GM19455 (cell line): Measurements from ENCODE around the gene MTX1.
"Not testable (repeated sequence)": the region's sequence is repeated elsewhere in the genome, so short reads cannot be mapped to it uniquely, and the experiment has no call there.

Experiments used
- ATAC-seq: cut with Tn5 transposase; IDR thresholded peaks from one replicate; pipeline ENCODE4 v1.9.1; 2021; ENCODE audit not compliant: unreplicated experiment

The MTX1 gene

GRCh38 chr1:155231302-155231701 lies 22.8 kb downstream of the MTX1 start:
- ATAC-seq, result not testable (repeated sequence)

DNA sequence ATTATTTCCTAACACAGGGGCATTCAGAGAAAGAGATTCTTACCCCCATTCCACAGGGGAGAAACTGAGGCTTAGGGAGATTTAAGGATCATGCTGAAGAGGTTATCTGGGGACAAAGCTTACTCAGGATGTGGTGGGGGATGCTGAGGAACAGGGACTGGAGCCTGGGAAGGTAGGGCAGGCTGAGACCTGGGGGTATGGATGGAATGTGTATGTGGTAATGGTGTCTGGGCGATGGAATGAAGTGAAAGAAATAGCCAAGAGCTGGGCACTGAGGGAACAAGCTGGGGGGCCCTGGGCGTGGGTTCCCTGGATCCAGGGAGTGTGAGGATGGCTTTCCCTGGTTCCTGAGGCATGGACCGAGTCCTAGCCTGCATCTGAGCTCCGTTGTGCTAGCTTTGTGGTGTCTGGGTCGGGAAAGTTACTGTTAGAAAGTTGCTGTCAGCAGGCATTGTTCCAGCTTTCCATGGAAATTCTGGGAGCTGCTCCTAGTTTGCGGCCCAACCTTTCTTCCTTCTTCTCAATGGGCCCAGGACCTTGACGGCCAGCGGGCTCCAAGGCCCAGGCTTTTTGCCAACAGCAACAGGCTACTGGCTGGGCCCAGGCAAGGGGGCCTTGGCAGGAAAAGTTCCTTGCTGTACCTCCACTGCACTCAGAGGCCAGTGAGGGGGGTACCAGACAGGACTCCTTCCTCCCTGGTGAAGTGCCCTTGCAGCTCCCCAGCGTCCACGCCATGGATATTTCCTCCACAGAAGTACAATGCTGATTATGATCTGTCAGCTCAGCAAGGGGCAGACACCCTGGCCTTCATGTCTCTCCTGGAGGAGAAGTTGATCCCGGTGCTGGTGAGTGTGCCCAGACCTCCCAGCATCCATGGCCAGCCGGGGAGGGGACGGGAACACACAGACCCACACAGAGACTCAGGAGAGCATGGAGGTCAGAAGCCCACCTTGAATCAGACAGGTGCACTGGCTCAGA lies 23.8 kb downstream of the MTX1 start:
- not testable (repeated sequence) for ATAC-seq

GRCh38 chr1:155233502-155233901 lies 25.0 kb downstream of the MTX1 start:
- ATAC-seq, result not testable (repeated sequence)

DNA sequence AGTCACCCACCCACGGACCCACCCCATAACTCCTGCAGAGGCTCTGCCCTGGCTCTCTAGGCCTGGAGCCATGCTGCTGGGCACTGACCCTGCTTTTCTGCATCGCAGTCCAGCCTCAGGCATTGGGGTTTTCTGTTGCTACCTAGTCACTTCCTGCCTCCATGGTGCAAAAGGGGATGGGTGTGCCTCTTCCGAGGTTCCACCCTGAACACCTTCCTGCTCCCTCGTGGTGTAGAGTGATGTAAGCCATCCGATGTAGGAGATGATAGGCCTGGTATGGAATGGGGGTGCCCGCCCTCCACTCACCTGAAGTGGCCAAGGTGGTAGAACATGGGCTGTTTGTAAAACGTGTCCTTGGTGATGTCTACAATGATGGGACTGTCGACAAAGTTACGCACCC lies 26.9 kb downstream of the MTX1 start:
- not testable (repeated sequence) for ATAC-seq

DNA sequence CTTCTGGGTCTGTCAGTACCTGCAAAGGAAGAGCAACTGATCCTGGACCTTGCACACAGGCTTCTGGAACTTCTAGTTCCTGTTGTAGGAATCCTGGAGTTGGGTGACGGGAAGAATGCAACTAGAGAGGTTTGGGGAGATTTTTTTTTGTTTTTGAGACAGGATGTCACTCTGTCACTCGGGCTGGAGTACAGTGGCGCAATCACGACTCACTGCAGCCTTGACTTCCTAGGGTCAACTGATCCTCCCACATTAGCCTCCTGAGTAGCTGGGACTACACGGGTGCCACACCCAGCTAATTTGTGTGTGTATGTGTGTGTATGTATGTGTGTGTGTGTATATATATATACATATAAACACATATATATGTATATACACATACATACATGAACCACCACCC lies 28.0 kb downstream of the MTX1 start:
- no peak for ATAC-seq

GRCh38 chr1:155241069-155241679 lies 32.7 kb downstream of the MTX1 start:
- ATAC-seq, result no peak

GRCh38 chr1:155241841-155242264 lies 33.4 kb downstream of the MTX1 start:
- no peak for ATAC-seq

DNA sequence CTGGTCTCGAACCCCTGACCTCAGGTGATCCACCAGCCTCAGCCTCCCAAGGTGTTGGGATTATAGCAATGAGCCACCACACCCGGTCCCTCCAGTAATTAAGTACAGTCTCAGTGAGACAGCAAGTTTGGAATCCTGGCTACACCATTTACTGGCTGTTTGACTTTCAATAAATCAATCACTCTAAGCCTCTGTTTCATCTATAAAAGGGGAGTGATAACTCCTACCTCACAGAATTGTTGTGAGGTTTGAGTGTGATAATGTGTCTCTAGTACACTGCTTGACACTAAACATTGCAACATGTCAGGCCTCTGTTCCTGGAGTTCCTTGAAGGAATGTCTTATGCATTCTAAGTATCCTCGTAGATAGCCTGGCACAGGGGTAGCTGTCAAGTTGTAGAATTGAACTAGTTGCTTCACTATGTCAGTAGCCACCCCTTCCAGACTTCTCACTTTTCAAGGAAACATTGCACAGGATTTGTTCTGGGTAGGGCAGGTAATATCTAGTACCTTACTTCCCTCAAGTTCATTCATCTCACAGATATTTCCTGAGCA lies 34.4 kb downstream of the MTX1 start:
- no peak for ATAC-seq

- peak; percentile 82 for ATAC-seq
These were observed 36.1 kb downstream of the MTX1 start for GRCh38 chr1:155244368-155245162.

- no peak for ATAC-seq
These were observed 36.6 kb downstream of the MTX1 start for GRCh38 chr1:155245163-155245524.

GRCh38 chr1:155246796-155247195 lies 38.3 kb downstream of the MTX1 start:
- not testable (repeated sequence) for ATAC-seq

DNA sequence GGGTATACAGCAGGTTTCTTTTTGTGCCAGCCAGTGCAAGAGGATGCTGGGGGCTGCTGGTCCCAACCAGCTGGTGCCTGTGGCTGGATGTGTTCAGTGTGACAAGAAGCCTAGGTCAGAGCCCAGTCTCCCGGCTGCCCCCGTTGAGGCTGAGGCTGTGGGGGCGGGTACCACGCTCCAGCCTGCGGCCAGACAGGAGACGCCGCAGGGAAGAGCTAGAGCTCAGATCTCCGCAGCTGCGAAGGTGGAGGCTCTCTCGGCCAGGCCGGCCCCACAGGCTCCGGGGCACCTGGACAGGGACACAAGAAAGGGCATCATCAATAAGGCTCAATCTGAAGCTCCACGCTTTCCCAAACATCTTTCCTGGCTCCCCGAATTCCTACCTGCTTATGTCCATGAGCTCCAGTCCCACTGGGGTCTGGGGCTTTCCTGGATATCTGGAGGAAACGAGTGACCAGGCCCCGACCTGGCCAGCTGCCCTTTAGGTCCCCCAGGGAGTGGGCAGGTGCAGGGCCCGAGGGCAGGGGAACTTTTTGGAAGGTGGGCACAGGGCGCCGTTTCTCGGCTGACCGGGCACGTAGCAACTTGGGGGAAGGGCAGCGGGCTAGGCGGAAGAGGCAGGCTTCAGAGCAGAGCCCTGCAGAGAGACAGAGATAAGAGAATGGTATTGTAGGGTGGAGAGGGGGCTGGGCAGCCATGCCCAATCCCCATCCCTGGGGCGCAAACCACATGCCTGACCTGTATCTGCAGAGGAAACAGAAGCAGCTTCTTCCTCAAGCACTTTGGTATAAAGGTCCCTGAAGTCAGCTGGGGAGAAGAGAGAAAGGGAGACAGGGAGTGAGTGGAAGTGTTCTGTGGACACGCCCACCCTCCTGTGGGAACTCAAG lies 39.4 kb downstream of the MTX1 start:
- no peak for ATAC-seq

DNA sequence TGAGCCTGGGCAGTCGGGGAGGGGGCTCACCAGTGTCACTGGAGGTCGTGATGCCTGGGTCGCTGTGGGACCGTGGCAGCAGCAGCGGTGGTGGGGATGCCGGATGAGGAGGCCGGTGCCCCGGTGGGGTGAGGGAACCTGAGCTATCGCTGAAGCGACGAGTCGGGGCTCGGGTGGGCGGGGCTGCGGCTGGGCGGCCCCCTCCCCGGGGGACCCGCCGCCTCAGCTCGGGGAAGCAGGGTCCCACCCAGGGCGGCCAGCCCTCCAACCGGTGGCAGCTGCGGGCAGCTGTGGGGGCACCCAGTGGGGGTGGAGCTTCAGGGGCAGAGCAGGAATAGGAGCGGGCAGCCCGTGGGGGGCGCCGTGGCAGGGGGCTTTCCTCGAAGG lies 41.7 kb downstream of the MTX1 start:
- no peak for ATAC-seq

DNA sequence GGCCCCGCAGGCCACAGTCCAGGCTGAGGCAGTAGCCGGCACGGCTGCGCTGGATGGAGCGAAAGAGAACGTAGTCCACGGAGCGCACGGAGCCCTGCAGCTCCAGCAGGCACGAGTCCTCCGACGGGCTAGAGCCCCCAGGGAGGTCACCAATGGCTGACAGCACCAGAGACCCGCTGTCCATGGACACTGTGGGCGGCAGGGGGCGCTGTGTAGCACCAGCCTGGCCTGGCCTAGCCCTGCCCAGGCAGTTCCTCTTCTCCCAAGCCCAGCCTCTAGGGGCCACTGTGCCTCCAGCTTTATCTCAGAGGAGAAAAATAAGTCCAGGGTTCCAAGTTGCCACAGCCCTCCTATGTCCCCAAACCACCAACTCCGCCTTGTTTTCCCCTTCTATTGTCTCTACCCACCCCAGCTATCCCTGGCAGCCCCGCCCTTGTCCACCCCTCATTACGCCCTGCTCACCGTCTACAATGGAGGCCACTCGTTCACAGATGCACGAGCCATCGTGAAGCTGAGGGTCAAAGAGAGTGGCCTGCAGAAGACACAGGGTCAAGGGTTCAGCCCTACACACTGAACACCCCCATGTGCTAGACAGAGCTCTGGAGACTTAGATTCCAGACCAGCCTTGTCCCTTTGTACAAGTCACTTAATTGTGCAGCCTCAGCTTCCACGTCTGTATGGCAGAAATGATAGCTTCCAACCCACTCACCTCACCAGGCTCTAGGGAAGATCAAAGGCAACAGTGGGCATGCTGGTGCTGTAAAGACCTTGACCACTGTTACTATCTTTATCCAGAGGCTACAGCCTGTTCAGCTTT lies 42.3 kb downstream of the MTX1 start:
- peak; percentile 76 for ATAC-seq

DNA sequence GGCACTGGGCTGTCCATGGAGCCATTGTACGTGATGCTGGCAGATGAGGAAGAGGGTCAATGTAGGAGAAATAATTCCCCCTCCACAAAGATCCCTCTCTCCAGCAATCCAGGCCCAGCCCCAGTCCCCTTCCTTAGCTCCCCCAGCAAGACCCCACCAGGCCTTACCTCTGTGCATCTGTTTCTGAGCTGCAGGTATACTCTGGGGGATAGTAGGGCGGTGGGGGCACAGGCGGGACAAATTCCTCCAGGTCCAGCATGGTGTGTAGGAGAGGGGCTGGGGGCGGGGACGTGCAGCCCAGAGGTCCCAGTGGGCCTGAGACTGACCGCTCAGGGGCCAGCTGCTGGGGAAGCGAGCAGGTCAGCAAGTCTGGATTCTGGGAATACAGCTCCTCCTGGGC lies 43.1 kb downstream of the MTX1 start:
- no peak for ATAC-seq

DNA sequence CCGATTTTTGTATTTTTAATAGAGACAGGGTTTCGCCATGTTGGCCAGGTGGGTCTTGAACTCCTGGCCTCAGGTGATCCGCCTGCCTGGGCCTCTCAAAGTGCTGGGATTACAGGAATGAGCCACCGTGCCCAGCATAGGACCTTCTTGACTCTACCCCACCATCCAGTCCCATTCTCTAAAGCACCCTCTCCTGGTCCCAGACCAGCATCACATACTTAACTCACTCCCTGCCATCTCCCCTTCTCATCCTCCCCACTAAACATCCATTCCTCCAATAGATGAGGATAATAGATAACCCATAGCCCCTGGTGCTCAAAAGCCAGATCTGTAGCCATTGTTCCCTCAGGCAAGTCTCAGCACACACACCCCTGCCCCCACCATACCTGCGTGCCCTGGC lies 44.7 kb downstream of the MTX1 start:
- no peak for ATAC-seq

DNA sequence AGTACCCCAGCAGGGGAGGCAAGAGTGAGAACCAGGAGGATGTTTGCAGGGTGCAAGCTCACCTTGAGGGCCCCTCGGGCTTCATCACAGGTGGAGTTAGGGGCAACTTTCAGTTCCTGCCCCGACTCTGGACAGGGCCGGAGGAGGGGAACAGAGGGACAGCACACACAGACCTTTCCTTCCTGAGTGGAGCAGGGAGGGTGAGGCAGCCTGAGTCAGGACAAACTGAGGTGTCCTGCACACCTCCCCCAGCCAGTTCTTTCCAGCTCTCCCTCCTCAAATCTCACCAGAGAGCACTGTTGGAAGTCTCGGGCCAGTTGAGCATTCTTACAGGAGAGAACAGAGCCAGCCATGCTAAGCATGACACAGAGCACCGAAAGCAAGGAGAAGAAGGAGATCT lies 45.3 kb downstream of the MTX1 start:
- no peak for ATAC-seq

DNA sequence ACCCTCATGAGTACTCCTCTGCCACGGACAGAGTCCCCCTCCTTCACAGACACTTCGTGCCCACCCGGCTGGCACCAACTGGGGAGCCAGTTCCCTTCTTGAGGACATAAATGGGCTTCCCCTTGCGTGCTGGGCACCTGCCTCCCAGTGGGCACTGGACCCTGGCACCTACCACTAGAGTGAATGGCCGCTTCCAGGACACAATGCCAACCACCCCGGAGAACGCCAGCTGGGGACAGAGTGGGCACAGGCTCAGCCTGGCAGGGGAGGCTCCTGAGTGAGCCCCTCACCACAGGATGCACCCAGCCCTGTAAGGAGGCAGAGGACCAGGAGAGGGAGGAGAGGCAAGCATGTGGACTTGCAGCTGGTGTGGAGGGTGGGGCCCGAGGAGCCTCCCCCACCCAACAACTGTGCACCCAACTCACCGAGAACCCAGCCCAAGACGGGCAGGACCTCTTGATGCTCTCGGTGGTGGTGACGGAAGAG lies 45.8 kb downstream of the MTX1 start:
- no peak for ATAC-seq

DNA sequence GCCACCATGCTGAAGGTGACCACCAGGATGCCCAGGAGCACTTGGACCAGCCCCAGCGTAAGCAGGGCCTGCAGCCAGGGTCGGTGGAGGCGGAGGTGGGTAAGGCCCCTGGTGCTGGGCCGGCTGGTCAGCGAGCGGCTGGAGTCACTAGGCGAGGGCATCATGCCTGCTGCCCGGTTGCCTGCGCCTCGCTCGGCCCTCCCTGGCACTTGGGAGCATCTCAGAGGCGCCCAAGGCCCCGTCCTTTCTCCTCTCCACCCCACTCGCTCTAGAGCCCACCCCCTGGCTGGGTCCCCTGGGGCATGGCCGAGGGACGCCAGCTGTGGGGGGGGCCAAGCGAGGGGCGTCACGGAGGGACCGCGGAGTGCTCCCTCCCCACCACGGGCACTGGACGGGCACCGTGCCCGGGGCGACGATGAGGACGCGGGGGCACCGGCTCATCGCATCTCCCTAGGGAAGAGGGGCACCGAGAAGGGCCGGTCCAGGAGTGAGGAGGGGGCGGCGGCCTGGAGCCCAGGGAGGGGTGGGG lies 46.3 kb downstream of the MTX1 start:
- no peak for ATAC-seq
